SK-N-MC (cell line): Measurements from ENCODE around the gene TSPAN12.

Source experiments
- EZH2 ChIP-seq: fragments of 200-600 bp; sonication (generic); IDR thresholded peaks from one replicate; pipeline ENCODE4 v1.6.1; 2017; ENCODE audit warnings: antibody characterized with exemption
- POLR2AphosphoS5 ChIP-seq: IDR thresholded peaks from 2 replicates; pipeline ENCODE4 v1.6.1; 2012; ENCODE audit warnings: mild to moderate bottlenecking, low read depth, low read length, borderline replicate concordance

DNA sequence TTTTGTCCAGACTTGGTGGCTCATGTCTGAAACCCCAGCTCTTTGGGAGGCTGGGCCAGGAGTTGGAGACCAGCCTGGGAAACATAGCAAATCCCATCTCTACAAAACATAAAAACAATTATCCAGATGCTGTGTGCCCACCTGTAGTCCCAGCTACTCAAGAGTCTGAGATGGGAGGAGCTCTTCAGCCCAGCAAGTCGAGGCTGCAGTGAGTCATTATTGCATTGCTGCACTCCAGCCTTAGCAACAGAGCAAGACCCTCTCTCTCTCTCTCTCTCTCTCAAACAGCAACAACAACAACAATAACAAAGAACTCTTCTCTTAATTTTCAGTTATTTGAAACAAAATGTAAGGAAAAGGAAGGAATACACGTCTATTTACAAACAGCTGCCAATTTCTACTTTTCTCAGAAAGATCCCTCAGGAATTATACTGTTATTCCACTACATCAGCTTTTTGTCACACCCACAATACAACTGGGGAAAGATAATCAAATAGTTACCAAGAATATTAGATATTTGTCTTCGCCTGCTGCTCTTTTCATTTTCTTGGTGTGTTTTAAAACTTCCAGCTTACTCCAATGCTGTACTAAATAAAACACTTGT lies 5.1 kb upstream of the TSPAN12 start:
- no peak for TF ChIP-seq POLR2AphosphoS5
- no peak for TF ChIP-seq EZH2
